ENCODE results near the gene GHRH. TPM values are rescaled to one million over a fixed set of nuclear protein-coding genes. Genes with fewer than 3 reads are reported as not detected.

Gene GHRH
- total RNA-seq, 1 donor from 2014 or later, result not detected

DNA sequence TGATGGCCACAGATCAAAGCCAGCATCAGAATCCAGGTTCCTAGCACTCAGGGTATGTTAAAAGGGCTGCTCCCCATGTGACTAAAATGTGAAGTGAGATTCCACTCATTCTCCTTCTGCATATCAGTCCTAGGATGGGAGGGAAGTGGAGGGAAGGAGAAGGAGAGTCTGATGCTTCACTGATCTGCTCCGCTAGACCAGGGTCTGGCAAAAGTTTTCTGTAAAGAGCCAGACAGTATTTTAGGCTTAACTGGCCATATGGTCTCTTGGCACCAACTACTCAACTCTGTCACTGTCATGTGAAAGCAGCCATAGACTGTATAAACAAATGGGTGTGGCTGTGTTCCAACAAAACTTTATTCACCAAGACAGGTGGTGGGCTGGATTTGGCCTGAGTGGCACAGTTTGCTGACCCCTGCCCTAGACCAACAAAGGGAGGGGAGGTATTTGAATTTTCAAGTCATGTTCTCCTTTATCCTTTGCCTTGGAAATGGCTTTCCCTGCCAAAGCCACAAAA, 22.6 kb downstream of the GHRH start:
- DNase-seq (ENCODE audit: extremely low spot score, unreplicated experiment), result no peak
- TF ChIP-seq, protein P1, sequence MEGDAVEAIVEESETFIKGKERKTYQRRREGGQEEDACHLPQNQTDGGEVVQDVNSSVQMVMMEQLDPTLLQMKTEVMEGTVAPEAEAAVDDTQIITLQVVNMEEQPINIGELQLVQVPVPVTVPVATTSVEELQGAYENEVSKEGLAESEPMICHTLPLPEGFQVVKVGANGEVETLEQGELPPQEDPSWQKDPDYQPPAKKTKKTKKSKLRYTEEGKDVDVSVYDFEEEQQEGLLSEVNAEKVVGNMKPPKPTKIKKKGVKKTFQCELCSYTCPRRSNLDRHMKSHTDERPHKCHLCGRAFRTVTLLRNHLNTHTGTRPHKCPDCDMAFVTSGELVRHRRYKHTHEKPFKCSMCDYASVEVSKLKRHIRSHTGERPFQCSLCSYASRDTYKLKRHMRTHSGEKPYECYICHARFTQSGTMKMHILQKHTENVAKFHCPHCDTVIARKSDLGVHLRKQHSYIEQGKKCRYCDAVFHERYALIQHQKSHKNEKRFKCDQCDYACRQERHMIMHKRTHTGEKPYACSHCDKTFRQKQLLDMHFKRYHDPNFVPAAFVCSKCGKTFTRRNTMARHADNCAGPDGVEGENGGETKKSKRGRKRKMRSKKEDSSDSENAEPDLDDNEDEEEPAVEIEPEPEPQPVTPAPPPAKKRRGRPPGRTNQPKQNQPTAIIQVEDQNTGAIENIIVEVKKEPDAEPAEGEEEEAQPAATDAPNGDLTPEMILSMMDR (IDR thresholded peaks at IDR 0.05), result no peak
- no peak overlapping the region for H3K4me3 Mint-ChIP-seq (ENCODE audit: unreplicated experiment)
- no peaks in the 10 kb centered on the region for H3K27me3 Mint-ChIP-seq (ENCODE audit: unreplicated experiment)
- no peaks in the 10 kb centered on the region for H3K9me3 Mint-ChIP-seq (ENCODE audit: unreplicated experiment)
- no peaks in the 10 kb centered on the region for H3K4me1 Mint-ChIP-seq (ENCODE audit: unreplicated experiment)
- H3K27ac Mint-ChIP-seq (ENCODE audit: unreplicated experiment), result no peak overlapping the region
- peaks cover 61% of the 10 kb centered on the region for H3K36me3 Mint-ChIP-seq (ENCODE audit: unreplicated experiment)

DNA sequence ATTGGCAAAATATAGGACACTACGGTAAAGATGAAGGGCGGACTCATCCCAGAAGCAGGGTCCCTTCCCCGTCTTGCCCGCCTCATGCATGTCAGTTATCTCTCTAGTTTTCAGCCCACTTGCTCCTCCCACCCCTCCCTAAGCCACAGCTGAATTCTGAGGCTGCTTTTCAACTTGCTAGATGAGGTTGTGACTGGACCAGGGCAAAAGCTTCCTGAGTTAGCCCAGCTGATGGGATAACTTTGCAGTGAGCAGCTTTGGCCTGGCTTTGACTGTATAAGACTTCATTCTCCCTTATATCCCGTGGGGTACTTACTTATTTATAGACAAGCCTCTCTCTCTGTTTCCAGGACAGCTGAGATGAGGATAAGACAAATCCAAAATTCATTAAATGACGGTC, 23.2 kb downstream of the GHRH start:
- H3K9me3 Mint-ChIP-seq (ENCODE audit: unreplicated experiment), result no peaks in the 10 kb centered on the region
- DNase-seq (ENCODE audit: extremely low spot score, unreplicated experiment), result no peak
- H3K27ac Mint-ChIP-seq (ENCODE audit: unreplicated experiment), result no peak overlapping the region
- TF ChIP-seq, protein P1 (IDR thresholded peaks at IDR 0.05), result no peak
- H3K4me1 Mint-ChIP-seq (ENCODE audit: unreplicated experiment), result no peaks in the 10 kb centered on the region
- no peaks in the 10 kb centered on the region for H3K27me3 Mint-ChIP-seq (ENCODE audit: unreplicated experiment)
- no peak overlapping the region for H3K4me3 Mint-ChIP-seq (ENCODE audit: unreplicated experiment)
- peaks cover 59% of the 10 kb centered on the region for H3K36me3 Mint-ChIP-seq (ENCODE audit: unreplicated experiment)

DNA sequence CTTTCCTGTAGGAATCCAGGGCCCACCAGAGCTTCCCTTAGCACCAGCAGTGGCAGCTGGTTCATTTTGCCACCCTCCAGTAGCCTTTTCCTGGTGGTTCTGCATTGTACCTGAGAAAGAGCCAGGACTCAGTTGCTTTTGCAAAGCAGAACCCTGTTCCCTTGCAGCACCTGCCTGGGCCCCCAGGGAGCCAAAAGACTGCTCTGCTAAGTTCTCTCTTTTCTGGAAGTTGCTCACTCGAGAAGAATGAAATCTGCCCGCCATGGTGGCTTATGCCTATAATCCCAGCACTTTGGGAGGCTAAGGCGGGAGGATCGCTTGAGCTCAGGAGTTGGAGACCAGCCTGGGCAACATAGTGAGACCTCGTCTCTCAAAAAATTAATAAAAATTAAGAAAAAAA, 24.0 kb downstream of the GHRH start:
- no peaks in the 10 kb centered on the region for H3K27me3 Mint-ChIP-seq (ENCODE audit: unreplicated experiment)
- no peak for DNase-seq (ENCODE audit: extremely low spot score, unreplicated experiment)

DNA sequence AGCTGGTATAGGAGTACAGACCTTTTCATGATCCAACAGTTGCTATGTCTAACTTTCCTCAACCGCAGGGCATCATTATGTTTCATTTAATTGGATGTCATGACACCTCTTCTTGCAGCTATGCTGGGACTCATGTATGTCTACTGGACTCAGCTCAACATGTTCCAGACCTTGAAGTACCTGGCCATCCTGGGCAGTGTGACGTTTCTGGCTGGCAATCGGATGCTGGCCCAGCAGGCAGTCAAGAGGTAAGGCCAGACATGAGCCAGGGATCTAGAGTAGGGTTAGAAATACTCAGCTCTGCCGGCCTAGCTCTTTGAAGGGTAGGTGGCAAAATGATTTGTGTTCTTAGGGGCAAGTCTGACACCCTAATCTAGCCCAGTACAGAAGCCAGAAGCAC, 25.2 kb downstream of the GHRH start:
- DNase-seq (ENCODE audit: extremely low spot score, unreplicated experiment), result no peak
- H3K36me3 Mint-ChIP-seq (ENCODE audit: unreplicated experiment), result peaks cover 57% of the 10 kb centered on the region
- no peak overlapping the region for H3K27ac Mint-ChIP-seq (ENCODE audit: unreplicated experiment)
- no peaks in the 10 kb centered on the region for H3K4me1 Mint-ChIP-seq (ENCODE audit: unreplicated experiment)
- no peaks in the 10 kb centered on the region for H3K9me3 Mint-ChIP-seq (ENCODE audit: unreplicated experiment)
- H3K27me3 Mint-ChIP-seq (ENCODE audit: unreplicated experiment), result no peaks in the 10 kb centered on the region
- TF ChIP-seq, protein P1 (IDR thresholded peaks at IDR 0.05), result no peak
- no peak overlapping the region for H3K4me3 Mint-ChIP-seq (ENCODE audit: unreplicated experiment)

More for the DNA sequence above, 24.0 kb downstream of the GHRH start:
- Mint-ChIP-seq H3K36me3 (ENCODE audit: unreplicated experiment) (peaks cover 55% of the 10 kb centered on the region), H3K4me1 (ENCODE audit: unreplicated experiment) (no peaks in the 10 kb centered on the region), H3K27ac (ENCODE audit: unreplicated experiment) (no peak overlapping the region), H3K4me3 (ENCODE audit: unreplicated experiment) (no peak overlapping the region), H3K9me3 (ENCODE audit: unreplicated experiment) (no peaks in the 10 kb centered on the region)
- TF ChIP-seq, protein P1 (IDR thresholded peaks at IDR 0.05), result no peak

DNA sequence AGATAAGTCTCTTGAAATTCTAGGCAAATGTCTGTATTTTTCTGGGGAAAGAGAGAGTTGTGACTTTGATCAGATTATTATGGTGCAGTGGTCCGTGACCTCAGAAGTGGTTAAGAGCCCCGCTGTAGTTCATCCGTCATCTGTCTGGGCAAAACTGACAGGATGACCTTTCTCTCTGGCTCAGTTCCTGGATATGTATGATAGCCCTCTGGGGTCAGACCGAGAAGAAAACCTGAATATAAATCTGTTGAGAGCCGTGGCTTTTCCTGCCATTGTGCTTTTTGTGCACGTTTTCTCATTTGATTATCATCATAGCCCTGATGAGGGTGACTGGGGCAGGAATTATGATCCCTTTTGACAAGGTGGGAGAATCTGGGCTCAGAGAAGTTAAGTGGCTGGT, 26.5 kb downstream of the GHRH start:
- Mint-ChIP-seq H3K36me3 (ENCODE audit: unreplicated experiment) (peaks cover 58% of the 10 kb centered on the region), H3K4me1 (ENCODE audit: unreplicated experiment) (no peaks in the 10 kb centered on the region), H3K27ac (ENCODE audit: unreplicated experiment) (no peak overlapping the region), H3K4me3 (ENCODE audit: unreplicated experiment) (no peak overlapping the region), H3K9me3 (ENCODE audit: unreplicated experiment) (no peaks in the 10 kb centered on the region), H3K27me3 (ENCODE audit: unreplicated experiment) (no peaks in the 10 kb centered on the region)
- TF ChIP-seq, protein P1 (IDR thresholded peaks at IDR 0.05), result no peak
- DNase-seq (ENCODE audit: extremely low spot score, unreplicated experiment), result no peak

All from osteocyte (in vitro differentiated cells).